NAMALWA (cell line): ENCODE results near the gene XAB2.

Experiments used
- DNase-seq: peaks from one replicate; pipeline ENCODE4 v3.0.0-alpha.2; 2015; ENCODE audit warnings: low spot score

The XAB2 gene

GRCh38 chr19:7632340-7633203 lies 3.2 kb upstream of the XAB2 start:
- no peak for DNase-seq

- no peak for DNase-seq
Observed at GRCh38 chr19:7631577-7631976, 2.2 kb upstream of the XAB2 start.

- DNase-seq = no peak
Observed at GRCh38 chr19:7628589-7629311, 595 bp downstream of the XAB2 start.

- DNase-seq = no peak
Observed at GRCh38 chr19:7627166-7627565, 2.2 kb downstream of the XAB2 start.

- DNase-seq = no peak
Observed at GRCh38 chr19:7625763-7626372, 3.5 kb downstream of the XAB2 start.

- no peak for DNase-seq
Observed at GRCh38 chr19:7624810-7625209, 4.5 kb downstream of the XAB2 start.

GRCh38 chr19:7623725-7624603 lies 5.4 kb downstream of the XAB2 start:
- DNase-seq = no peak

GRCh38 chr19:7622933-7623685 lies 6.2 kb downstream of the XAB2 start:
- DNase-seq = peak; percentile 36

GRCh38 chr19:7620442-7621412 lies 8.6 kb downstream of the XAB2 start:
- DNase-seq = no peak

- no peak for DNase-seq
Observed at GRCh38 chr19:7619671-7620441, 9.5 kb downstream of the XAB2 start.

- DNase-seq = no peak
Observed at GRCh38 chr19:7618771-7619510, 10.4 kb downstream of the XAB2 start.

GRCh38 chr19:7618348-7618747 lies 11.0 kb downstream of the XAB2 start:
- DNase-seq = no peak

- no peak for DNase-seq
Observed at GRCh38 chr19:7617735-7618134, 11.6 kb downstream of the XAB2 start.

- no peak for DNase-seq
Observed at GRCh38 chr19:7617172-7617571, 12.2 kb downstream of the XAB2 start.

GRCh38 chr19:7614859-7615741 lies 14.2 kb downstream of the XAB2 start:
- DNase-seq = no peak

- DNase-seq = no peak
Observed at GRCh38 chr19:7612282-7613274, 16.8 kb downstream of the XAB2 start.
